T-helper 1 cell (primary cell): Measurements from ENCODE around the gene DMTF1.

Source experiments
- DNase-seq, 5 donors: peaks; one replicate each; pipeline ENCODE4 v3.0.0-alpha.2; 2012 to 2020

Gene DMTF1

GRCh38 chr7:87146740-87147386, 5.4 kb upstream of the DMTF1 start:
- peak in 3 of 5 donors; percentile 2 to 10 (median 6) for DNase-seq

- no peak for DNase-seq
Observed at GRCh38 chr7:87147500-87147899, 4.8 kb upstream of the DMTF1 start.

GRCh38 chr7:87148332-87148955, 3.8 kb upstream of the DMTF1 start:
- DNase-seq = peak in 1 of 5 donors; percentile 17

- DNase-seq = no peak
Observed at GRCh38 chr7:87151002-87151728, 1.1 kb upstream of the DMTF1 start.

GRCh38 chr7:87151729-87152111, 533 bp upstream of the DMTF1 start:
- DNase-seq = no peak

- DNase-seq = peak in 4 of 5 donors; percentile 7 to 35 (median 8)
Observed at GRCh38 chr7:87152897-87153641, 816 bp downstream of the DMTF1 start.

GRCh38 chr7:87154166-87154565, 1.9 kb downstream of the DMTF1 start:
- DNase-seq = no peak

- DNase-seq = peak in 1 of 5 donors; percentile 12
Observed at GRCh38 chr7:87154569-87154968, 2.3 kb downstream of the DMTF1 start.

GRCh38 chr7:87155788-87156187, 3.5 kb downstream of the DMTF1 start:
- DNase-seq = no peak

- no peak for DNase-seq
Observed at GRCh38 chr7:87156709-87157108, 4.5 kb downstream of the DMTF1 start.

- DNase-seq = no peak
Observed at GRCh38 chr7:87159538-87159937, 7.3 kb downstream of the DMTF1 start.

- no peak for DNase-seq
Observed at GRCh38 chr7:87164433-87164832, 12.2 kb downstream of the DMTF1 start.

GRCh38 chr7:87170828-87171227, 18.6 kb downstream of the DMTF1 start:
- no peak for DNase-seq

GRCh38 chr7:87171282-87171934, 19.2 kb downstream of the DMTF1 start:
- no peak for DNase-seq

- DNase-seq = no peak
Observed at GRCh38 chr7:87173471-87173870, 21.2 kb downstream of the DMTF1 start.

GRCh38 chr7:87178320-87178719, 26.1 kb downstream of the DMTF1 start:
- no peak for DNase-seq

GRCh38 chr7:87179180-87179579, 26.9 kb downstream of the DMTF1 start:
- no peak for DNase-seq

GRCh38 chr7:87187120-87187519, 34.9 kb downstream of the DMTF1 start:
- DNase-seq = no peak

GRCh38 chr7:87188930-87189329, 36.7 kb downstream of the DMTF1 start:
- DNase-seq = no peak

- DNase-seq = no peak
Observed at GRCh38 chr7:87190783-87191182, 38.5 kb downstream of the DMTF1 start.

GRCh38 chr7:87192784-87193487, 40.7 kb downstream of the DMTF1 start:
- DNase-seq = no peak

GRCh38 chr7:87193912-87194311, 41.7 kb downstream of the DMTF1 start:
- DNase-seq = no peak
